Astrocyte (in vitro differentiated cells and primary cell): ENCODE data around the gene AUTS2.

ENCODE experiments used
- CTCF ChIP-seq: IDR thresholded peaks from 2 replicates; pipeline ENCODE4 v1.5.1; 2011; ENCODE audit warnings: low read depth, mild to moderate bottlenecking, inconsistent platforms, low read length, moderate library complexity; ENCODE audit not compliant: insufficient read depth
- EZH2 ChIP-seq: IDR thresholded peaks from 2 replicates; pipeline ENCODE4 v1.6.1; 2012; ENCODE audit warnings: mild to moderate bottlenecking, low read length, inconsistent platforms; ENCODE audit not compliant: insufficient read depth

- no peak for TF ChIP-seq EZH2
- TF ChIP-seq CTCF = no peak
Observed at GRCh38 chr7:70717553-70718329, 1119.5 kb downstream of the AUTS2 start.
